Vagina (tissue), 2 donors: ENCODE results near the gene ZNF81. TPM values are rescaled to one million over a fixed set of nuclear protein-coding genes. Genes with fewer than 3 reads are reported as not detected.
"Not testable (repeated sequence)": the region's sequence is repeated elsewhere in the genome, so short reads cannot be mapped to it uniquely, and the experiment has no call there.

Experiments used
- DNase-seq, 2 donors: peaks; one replicate each; pipeline ENCODE4 v3.0.0-alpha.2; 2017; ENCODE audit errors: extremely low spot score in 2 of 2
- H3K27ac ChIP-seq: fragments of 200-600 bp; sonication (generic); one replicate; pipeline ENCODE4 v1.5.1; 2019
- H3K27me3 ChIP-seq: fragments of 200-600 bp; sonication (generic); one replicate; pipeline ENCODE4 v1.5.1; 2019
- H3K36me3 ChIP-seq, 2 donors: fragments of 200-600 bp; sonication (generic); one replicate each; pipeline ENCODE4 v1.5.1; 2017 to 2019
- H3K4me1 ChIP-seq: fragments of 200-600 bp; sonication (generic); one replicate; pipeline ENCODE4 v1.5.1; 2019
- H3K4me3 ChIP-seq, 2 donors: fragments of 200-600 bp; sonication (generic); 1 replicate in 1 of 2; 2 replicates in 1 of 2; pipeline ENCODE4 v1.5.1; 2016 to 2019
- H3K9me3 ChIP-seq: fragments of 200-600 bp; sonication (generic); one replicate; pipeline ENCODE4 v1.5.1; 2019
- POLR2A ChIP-seq, 2 donors: fragments of 450-650 bp; IDR thresholded peaks; one replicate each; pipeline ENCODE4 v1.6.1; 2017; ENCODE audit warnings: antibody characterized with exemption in 2 of 2, mild to moderate bottlenecking in 2 of 2, moderate library complexity in 2 of 2
- POLR2AphosphoS5 ChIP-seq, 2 donors: sonication (generic); formaldehyde crosslinking; IDR thresholded peaks; one replicate each; pipeline ENCODE4 v1.9.0; 2017; ENCODE audit warnings: antibody characterized with exemption in 2 of 2, mild to moderate bottlenecking in 2 of 2, low read depth in 1 of 2; ENCODE audit not compliant: insufficient read depth in 1 of 2
- intact Hi-C: fragments of 100-400 bp; cut with DNase I; formaldehyde crosslinking; loops from one replicate; pipeline ENCODE4 v1.15.1; 2023
- total RNA-seq: library from RNA; depleted of rRNA; stranded (reverse); fragments of >200 nt; gene quantifications from one replicate; pipeline ENCODE4 v1.2.3, GENCODE V29; 2016
- TF ChIP-seq, protein P1 (sequence below), 3 experiments: fragments of 450-650 bp in 2 of 3; fragments of 200-600 bp in 1 of 3; sonication (generic) in 1 of 3; IDR thresholded peaks; one replicate each; pipeline ENCODE4 v1.5.1; 2017 to 2019; ENCODE audit warnings: antibody characterized with exemption in 3 of 3, mild to moderate bottlenecking in 2 of 3, moderate library complexity in 2 of 3

ZNF81 gene
- total RNA-seq, 1 donor from 2014 or later = 6.9 TPM

GRCh38 chrX:47846040-47846439 lies 9.3 kb downstream of the ZNF81 start:
- TF ChIP-seq, protein P1, sequence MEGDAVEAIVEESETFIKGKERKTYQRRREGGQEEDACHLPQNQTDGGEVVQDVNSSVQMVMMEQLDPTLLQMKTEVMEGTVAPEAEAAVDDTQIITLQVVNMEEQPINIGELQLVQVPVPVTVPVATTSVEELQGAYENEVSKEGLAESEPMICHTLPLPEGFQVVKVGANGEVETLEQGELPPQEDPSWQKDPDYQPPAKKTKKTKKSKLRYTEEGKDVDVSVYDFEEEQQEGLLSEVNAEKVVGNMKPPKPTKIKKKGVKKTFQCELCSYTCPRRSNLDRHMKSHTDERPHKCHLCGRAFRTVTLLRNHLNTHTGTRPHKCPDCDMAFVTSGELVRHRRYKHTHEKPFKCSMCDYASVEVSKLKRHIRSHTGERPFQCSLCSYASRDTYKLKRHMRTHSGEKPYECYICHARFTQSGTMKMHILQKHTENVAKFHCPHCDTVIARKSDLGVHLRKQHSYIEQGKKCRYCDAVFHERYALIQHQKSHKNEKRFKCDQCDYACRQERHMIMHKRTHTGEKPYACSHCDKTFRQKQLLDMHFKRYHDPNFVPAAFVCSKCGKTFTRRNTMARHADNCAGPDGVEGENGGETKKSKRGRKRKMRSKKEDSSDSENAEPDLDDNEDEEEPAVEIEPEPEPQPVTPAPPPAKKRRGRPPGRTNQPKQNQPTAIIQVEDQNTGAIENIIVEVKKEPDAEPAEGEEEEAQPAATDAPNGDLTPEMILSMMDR (IDR thresholded peaks at IDR 0.05) = no peak
- Histone ChIP-seq H3K36me3 (peaks cover 0 to 6% of the 10 kb centered on the region in 2 donors), H3K27me3 (no peaks in the 10 kb centered on the region), H3K27ac (no peak overlapping the region), H3K4me3 (no peak overlapping the region), H3K4me1 (no peaks in the 10 kb centered on the region), H3K9me3 (no peaks in the 10 kb centered on the region)
- intact Hi-C loops = no loop called here
- DNase-seq = no peak

DNA sequence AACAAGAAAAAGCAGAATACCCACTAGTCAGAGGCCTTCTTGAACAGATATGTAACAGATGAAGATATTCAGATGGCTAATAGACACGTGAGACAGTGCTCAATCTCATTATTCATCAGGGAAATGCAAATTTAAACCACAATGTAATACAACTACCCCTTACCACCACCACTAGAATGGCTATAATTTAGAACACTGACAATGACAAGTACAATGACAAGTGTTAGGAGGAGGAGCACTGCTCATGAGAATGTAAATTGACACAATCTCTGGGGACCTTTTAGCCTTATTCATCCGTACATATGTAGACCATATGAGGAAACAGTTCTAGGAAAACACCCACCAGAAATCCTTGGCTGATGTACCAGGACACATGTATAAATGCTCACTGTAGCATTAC lies 13.1 kb downstream of the ZNF81 start:
- Histone ChIP-seq H3K9me3 (no peaks in the 10 kb centered on the region), H3K4me1 (no peaks in the 10 kb centered on the region), H3K27me3 (no peaks in the 10 kb centered on the region), H3K27ac (no peak overlapping the region), H3K4me3 (no peak overlapping the region), H3K36me3 (peaks cover 0 to 6% of the 10 kb centered on the region in 2 donors)
- intact Hi-C loops = no loop called here
- DNase-seq = no peak
- no peak for TF ChIP-seq POLR2A (IDR thresholded peaks at IDR 0.05)
- no peak for TF ChIP-seq POLR2AphosphoS5 (IDR thresholded peaks at IDR 0.05; ENCODE audit: insufficient read depth in 1 of 2, low read depth in 1 of 2)
- TF ChIP-seq, protein P1 (IDR thresholded peaks at IDR 0.05) = no peak

- H3K4me3 ChIP-seq, DNase-seq, H3K27ac ChIP-seq, H3K4me1 ChIP-seq, H3K9me3 ChIP-seq, intact Hi-C loops, H3K27me3 ChIP-seq, H3K36me3 ChIP-seq: not testable (repeated sequence)
These were observed 13.7 kb downstream of the ZNF81 start for GRCh38 chrX:47850389-47850788.

GRCh38 chrX:47850901-47851300 lies 14.2 kb downstream of the ZNF81 start:
- TF ChIP-seq POLR2A (IDR thresholded peaks at IDR 0.05) (no peak), POLR2AphosphoS5 (IDR thresholded peaks at IDR 0.05; ENCODE audit: insufficient read depth in 1 of 2, low read depth in 1 of 2) (no peak)
- TF ChIP-seq, protein P1 (IDR thresholded peaks at IDR 0.05) = no peak
- no peaks in the 10 kb centered on the region for H3K4me1 ChIP-seq
- no peak overlapping the region for H3K4me3 ChIP-seq
- no peaks in the 10 kb centered on the region for H3K9me3 ChIP-seq
- H3K36me3 ChIP-seq = peaks cover 0 to 6% of the 10 kb centered on the region in 2 donors
- no peaks in the 10 kb centered on the region for H3K27me3 ChIP-seq
- no peak for DNase-seq
- intact Hi-C loops = no loop called here
- no peak overlapping the region for H3K27ac ChIP-seq

GRCh38 chrX:47854474-47854873 lies 17.8 kb downstream of the ZNF81 start:
- H3K27ac ChIP-seq = no peak overlapping the region
- TF ChIP-seq, protein P1 (IDR thresholded peaks at IDR 0.05) = peak in 1 of 3 experiments; percentile 21
- TF ChIP-seq POLR2A (IDR thresholded peaks at IDR 0.05) (no peak), POLR2AphosphoS5 (IDR thresholded peaks at IDR 0.05; ENCODE audit: insufficient read depth in 1 of 2, low read depth in 1 of 2) (no peak)
- intact Hi-C loops = no loop called here

GRCh38 chrX:47859686-47860085 lies 23.0 kb downstream of the ZNF81 start:
- TF ChIP-seq POLR2A (IDR thresholded peaks at IDR 0.05) = no peak
- TF ChIP-seq, protein P1 (IDR thresholded peaks at IDR 0.05) = no peak
- TF ChIP-seq POLR2AphosphoS5 (IDR thresholded peaks at IDR 0.05; ENCODE audit: insufficient read depth in 1 of 2, low read depth in 1 of 2) = no peak
- no peak for DNase-seq

More at GRCh38 chrX:47854474-47854873, 17.8 kb downstream of the ZNF81 start:
- Histone ChIP-seq H3K9me3 (no peaks in the 10 kb centered on the region), H3K4me1 (no peaks in the 10 kb centered on the region), H3K27me3 (no peaks in the 10 kb centered on the region), H3K36me3 (no peaks in the 10 kb centered on the region), H3K4me3 (no peak overlapping the region)
- no peak for DNase-seq

More at GRCh38 chrX:47859686-47860085, 23.0 kb downstream of the ZNF81 start:
- no peak overlapping the region for H3K4me3 ChIP-seq
- no peaks in the 10 kb centered on the region for H3K4me1 ChIP-seq
- H3K27ac ChIP-seq = no peak overlapping the region
- intact Hi-C loops = no loop called here
- H3K27me3 ChIP-seq = no peaks in the 10 kb centered on the region
- no peaks in the 10 kb centered on the region for H3K9me3 ChIP-seq
- H3K36me3 ChIP-seq = no peaks in the 10 kb centered on the region
